Lower leg skin (tissue), 4 donors: ENCODE data around the gene HES6. TPM values are rescaled to one million over a fixed set of nuclear protein-coding genes. Genes with fewer than 3 reads are reported as not detected.

ENCODE experiments used
- DNase-seq, 2 donors: peaks; one replicate each; pipeline ENCODE4 v3.0.0-alpha.2; 2019; ENCODE audit warnings: low spot score in 2 of 2
- H3K4me3 ChIP-seq: fragments of 200-600 bp; sonication (generic); 2 replicates; pipeline ENCODE4 v1.5.1; 2017; ENCODE audit warnings: mild to moderate bottlenecking, low read depth; ENCODE audit not compliant: poor library complexity, severe bottlenecking
- CTCF ChIP-seq, 3 donors: fragments of 450-650 bp; IDR thresholded peaks; one replicate each; pipeline ENCODE4 v1.5.1; 2016; ENCODE audit warnings: antibody characterized with exemption in 3 of 3, mild to moderate bottlenecking in 3 of 3, moderate library complexity in 2 of 3
- POLR2A ChIP-seq, 2 donors: fragments of 450-650 bp; IDR thresholded peaks; one replicate each; pipeline ENCODE4 v1.6.1; 2016 to 2017; ENCODE audit warnings: antibody characterized with exemption in 2 of 2, mild to moderate bottlenecking in 1 of 2, moderate library complexity in 1 of 2
- WGBS, 2 donors: methylation state at CpG; one replicate each; pipeline ENCODE4 v1.1.5; 2018; 5-methylcytosine and 5-hydroxymethylcytosine counted together
- intact Hi-C: fragments of 100-400 bp; cut with DNase I; formaldehyde crosslinking; loops from one replicate; pipeline ENCODE4 v1.15.0; 2023; ENCODE audit warnings: low total_unique reads
- total RNA-seq, 4 donors: library from RNA; depleted of rRNA; stranded (reverse); fragments of >200 nt; gene quantifications; one replicate each; pipeline ENCODE4 v1.1.0, GENCODE V29; 2016

Gene HES6
- total RNA-seq, 4 donors from 2014 or later = 1.3 to 5.8 (median 3.1) TPM

- intact Hi-C loops = no loop called here
- TF ChIP-seq POLR2A (IDR thresholded peaks at IDR 0.05) (no peak), CTCF (IDR thresholded peaks at IDR 0.05) (no peak)
- 77 to 84% methylated on average over 4 of the region's 4 CpGs for WGBS, 2 donors
- no peak for DNase-seq
- H3K4me3 ChIP-seq = no peak overlapping the region
These were observed 14.4 kb upstream of the HES6 start for GRCh38 chr2:238254095-238254723.

GRCh38 chr2:238252766-238253630 lies 13.2 kb upstream of the HES6 start:
- H3K4me3 ChIP-seq = no peak overlapping the region
- DNase-seq = no peak
- TF ChIP-seq POLR2A (IDR thresholded peaks at IDR 0.05) (no peak), CTCF (IDR thresholded peaks at IDR 0.05) (no peak)
- intact Hi-C loops = no loop called here
- WGBS, 2 donors = 95% methylated on average over 35 of the region's 35 CpGs

GRCh38 chr2:238251986-238252385 lies 12.1 kb upstream of the HES6 start:
- intact Hi-C loops = loop anchor here (1.0 kb wide), 1 partner anchor 76 kb away; no protein-coding TSS in a partner anchor
- WGBS, 2 donors = 85 to 95% methylated on average over 11 of the region's 11 CpGs
- TF ChIP-seq POLR2A (IDR thresholded peaks at IDR 0.05) = no peak
- no peak for TF ChIP-seq CTCF (IDR thresholded peaks at IDR 0.05)
- no peak overlapping the region for H3K4me3 ChIP-seq
- no peak for DNase-seq

- DNase-seq = no peak
- 93 to 96% methylated on average over 11 to 12 of the region's 12 CpGs for WGBS, 2 donors
- intact Hi-C loops = loop anchor here (1.0 kb wide), 1 partner anchor 77 kb away; no protein-coding TSS in a partner anchor
- no peak overlapping the region for H3K4me3 ChIP-seq
- TF ChIP-seq CTCF (IDR thresholded peaks at IDR 0.05) = no peak
- no peak for TF ChIP-seq POLR2A (IDR thresholded peaks at IDR 0.05)
These were observed 11.5 kb upstream of the HES6 start for GRCh38 chr2:238251331-238251730.

- no peak overlapping the region for H3K4me3 ChIP-seq
- intact Hi-C loops = loop anchor here (1.0 kb wide), 1 partner anchor 77 kb away; no protein-coding TSS in a partner anchor
- no peak for DNase-seq
- no peak for TF ChIP-seq POLR2A (IDR thresholded peaks at IDR 0.05)
- TF ChIP-seq CTCF (IDR thresholded peaks at IDR 0.05) = no peak
- WGBS, 2 donors = 92 to 95% methylated on average over 7 of the region's 7 CpGs
These were observed 11.1 kb upstream of the HES6 start for GRCh38 chr2:238250896-238251295.
